ENCODE results near the gene RASA3.
"Not testable (repeated sequence)": the region's sequence is repeated elsewhere in the genome, so short reads cannot be mapped to it uniquely, and the experiment has no call there.

The RASA3 gene

GRCh38 chr13:114022309-114022669, 110.1 kb downstream of the RASA3 start:
- H3K4me3 ChIP-seq (ENCODE audit: low read depth, low read length): no peak overlapping the region
- TF ChIP-seq CTCF (IDR thresholded peaks at IDR 0.05; ENCODE audit: low read depth, low read length): no peak
- in situ Hi-C loops (cut with HindIII; ENCODE audit: low sequenced_read_pairs): no loop called here
- no peak for DNase-seq (ENCODE audit: low read depth, low spot score)

DNA sequence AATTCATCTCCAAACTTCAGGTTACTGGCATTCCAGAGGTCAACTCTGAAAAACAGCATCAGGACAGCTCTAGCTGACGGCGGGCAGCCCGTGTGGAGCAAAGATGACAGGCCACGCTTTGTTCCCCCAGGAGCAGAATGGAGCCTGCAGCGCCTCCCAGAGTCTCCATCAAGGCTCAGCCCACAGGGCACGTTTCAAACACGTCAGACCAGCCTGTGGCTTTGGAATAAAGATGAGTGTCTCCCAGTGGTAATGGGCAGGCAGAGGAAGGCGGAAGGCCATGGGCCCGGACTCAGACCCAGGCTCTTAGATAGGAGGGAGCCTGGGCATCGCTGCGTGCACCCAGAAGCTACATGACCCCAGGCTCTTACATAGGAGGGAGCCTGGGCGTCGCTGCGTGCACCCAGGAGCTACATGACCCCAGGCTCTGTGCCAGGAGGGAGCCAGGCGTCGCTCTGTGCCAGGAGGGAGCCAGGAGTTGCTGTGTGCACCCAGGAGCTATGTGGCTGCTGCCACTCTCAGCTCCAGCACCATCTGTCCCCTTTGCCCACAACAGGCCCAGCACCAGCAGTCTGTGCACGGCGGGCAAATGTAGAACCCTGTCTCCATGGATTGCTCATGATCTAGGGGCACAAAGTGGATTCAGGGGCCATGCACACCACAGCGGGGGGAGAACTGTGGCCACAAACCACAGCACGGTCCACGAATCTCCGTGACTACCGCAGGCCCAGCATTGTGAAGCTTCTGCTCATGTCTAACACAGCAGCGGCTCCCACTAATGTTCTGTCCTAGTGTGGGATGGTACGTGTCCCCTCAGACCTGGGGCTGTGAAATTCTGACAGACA, 110.7 kb downstream of the RASA3 start:
- in situ Hi-C loops (cut with HindIII; ENCODE audit: low sequenced_read_pairs): no loop called here
- no peak for DNase-seq (ENCODE audit: low read depth, low spot score)

GRCh38 chr13:114020750-114021463, 111.5 kb downstream of the RASA3 start:
- no peak for DNase-seq (ENCODE audit: low read depth, low spot score)
- in situ Hi-C loops (cut with HindIII; ENCODE audit: low sequenced_read_pairs): no loop called here
- TF ChIP-seq CTCF (IDR thresholded peaks at IDR 0.05; ENCODE audit: low read depth, low read length): no peak
- H3K4me3 ChIP-seq (ENCODE audit: low read depth, low read length): no peak overlapping the region

More for the DNA sequence above, 110.7 kb downstream of the RASA3 start:
- TF ChIP-seq CTCF (IDR thresholded peaks at IDR 0.05; ENCODE audit: low read depth, low read length): no peak
- H3K4me3 ChIP-seq (ENCODE audit: low read depth, low read length): no peak overlapping the region

GRCh38 chr13:114020134-114020533, 112.3 kb downstream of the RASA3 start:
- H3K4me3 ChIP-seq (ENCODE audit: low read depth, low read length); in situ Hi-C loops (cut with HindIII; ENCODE audit: low sequenced_read_pairs); DNase-seq (ENCODE audit: low read depth, low spot score): not testable (repeated sequence)

DNA sequence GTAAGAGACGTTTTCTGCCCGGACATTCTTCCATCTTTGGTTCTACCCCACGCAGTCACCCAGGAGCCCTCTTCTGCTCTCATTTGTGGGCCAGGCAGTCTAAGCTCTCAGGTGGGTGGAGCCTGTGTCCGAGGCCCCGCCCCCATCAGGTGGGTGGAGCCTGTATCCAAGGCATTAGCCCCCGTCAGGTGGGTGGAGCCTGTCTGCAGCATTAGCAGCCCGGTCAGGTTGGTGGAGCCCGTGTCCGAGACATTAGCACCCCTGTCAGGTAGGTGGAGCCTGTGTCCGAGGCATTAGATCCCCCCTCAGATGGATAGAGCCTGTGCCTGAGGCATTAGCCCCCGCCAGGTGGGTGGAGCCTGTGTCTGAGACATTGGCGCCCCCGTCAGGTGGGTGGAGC, 113.1 kb downstream of the RASA3 start:
- in situ Hi-C loops (cut with HindIII; ENCODE audit: low sequenced_read_pairs): no loop called here
- no peak for TF ChIP-seq CTCF (IDR thresholded peaks at IDR 0.05; ENCODE audit: low read depth, low read length)
- H3K4me3 ChIP-seq (ENCODE audit: low read depth, low read length): no peak overlapping the region
- no peak for DNase-seq (ENCODE audit: low read depth, low spot score)

GRCh38 chr13:114018461-114019055, 113.9 kb downstream of the RASA3 start:
- no peak for DNase-seq (ENCODE audit: low read depth, low spot score)
- in situ Hi-C loops (cut with HindIII; ENCODE audit: low sequenced_read_pairs): no loop called here
- no peak for TF ChIP-seq CTCF (IDR thresholded peaks at IDR 0.05; ENCODE audit: low read depth, low read length)
- no peak overlapping the region for H3K4me3 ChIP-seq (ENCODE audit: low read depth, low read length)

GRCh38 chr13:114017966-114018365, 114.5 kb downstream of the RASA3 start:
- no peak for DNase-seq (ENCODE audit: low read depth, low spot score)
- in situ Hi-C loops (cut with HindIII; ENCODE audit: low sequenced_read_pairs): no loop called here
- TF ChIP-seq CTCF (IDR thresholded peaks at IDR 0.05; ENCODE audit: low read depth, low read length): no peak
- H3K4me3 ChIP-seq (ENCODE audit: low read depth, low read length): no peak overlapping the region

Data from astrocyte of the spinal cord (primary cell).